ENCODE results near the gene SCYGR4. TPM values are rescaled to one million over a fixed set of nuclear protein-coding genes. Genes with fewer than 3 reads are reported as not detected.

SCYGR4 gene
- polyA plus RNA-seq, 3 donors: not detected

GRCh38 chr2:227582369-227582768 is 34.9 kb upstream of the SCYGR4 start:
- H4K20me1 ChIP-seq (ENCODE audit: insufficient read depth, low read length): no peaks in the 10 kb centered on the region
- no peak overlapping the region for H3K27ac ChIP-seq (ENCODE audit: low read depth in 1 of 2, low read length in 2 of 2)
- intact Hi-C loops (cut with micrococcal nuclease): no loop called here
- H3K4me1 ChIP-seq (ENCODE audit: control insufficient read depth in 1 of 2, insufficient read depth in 2 of 2, low read length in 2 of 2): no peaks in the 10 kb centered on the region
- TF ChIP-seq, protein P1, sequence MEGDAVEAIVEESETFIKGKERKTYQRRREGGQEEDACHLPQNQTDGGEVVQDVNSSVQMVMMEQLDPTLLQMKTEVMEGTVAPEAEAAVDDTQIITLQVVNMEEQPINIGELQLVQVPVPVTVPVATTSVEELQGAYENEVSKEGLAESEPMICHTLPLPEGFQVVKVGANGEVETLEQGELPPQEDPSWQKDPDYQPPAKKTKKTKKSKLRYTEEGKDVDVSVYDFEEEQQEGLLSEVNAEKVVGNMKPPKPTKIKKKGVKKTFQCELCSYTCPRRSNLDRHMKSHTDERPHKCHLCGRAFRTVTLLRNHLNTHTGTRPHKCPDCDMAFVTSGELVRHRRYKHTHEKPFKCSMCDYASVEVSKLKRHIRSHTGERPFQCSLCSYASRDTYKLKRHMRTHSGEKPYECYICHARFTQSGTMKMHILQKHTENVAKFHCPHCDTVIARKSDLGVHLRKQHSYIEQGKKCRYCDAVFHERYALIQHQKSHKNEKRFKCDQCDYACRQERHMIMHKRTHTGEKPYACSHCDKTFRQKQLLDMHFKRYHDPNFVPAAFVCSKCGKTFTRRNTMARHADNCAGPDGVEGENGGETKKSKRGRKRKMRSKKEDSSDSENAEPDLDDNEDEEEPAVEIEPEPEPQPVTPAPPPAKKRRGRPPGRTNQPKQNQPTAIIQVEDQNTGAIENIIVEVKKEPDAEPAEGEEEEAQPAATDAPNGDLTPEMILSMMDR (IDR thresholded peaks at IDR 0.05): no peak
- H2AFZ ChIP-seq (ENCODE audit: insufficient read depth, low read depth, low read length, poor library complexity, severe bottlenecking): no peak overlapping the region
- no peak overlapping the region for H3K4me2 ChIP-seq (replicated peaks; ENCODE audit: extremely low read depth, low read length, poor library complexity, severe bottlenecking)
- no peaks in the 10 kb centered on the region for H3K27me3 ChIP-seq (ENCODE audit: control insufficient read depth in 2 of 2, insufficient read depth in 2 of 2, low read length in 2 of 2)
- Mint-ChIP-seq H3K36me3 (no peaks in the 10 kb centered on the region), H3K4me3 (no peak overlapping the region), H3K9me3 (peaks cover 8 to 17% (median 14%) of the 10 kb centered on the region in 7 donors), H3K4me1 (no peaks in the 10 kb centered on the region), H3K27ac (no peak overlapping the region), H3K27me3 (ENCODE audit: low read depth in 3 of 3) (peaks cover 3 to 7% (median 4%) of the 10 kb centered on the region in 3 donors)
- no peak overlapping the region for H3K4me3 ChIP-seq (replicated peaks in 1 of 3; ENCODE audit: low read depth in 2 of 3, low read length in 3 of 3)
- H3K79me2 ChIP-seq (ENCODE audit: insufficient read depth, low read length): no peaks in the 10 kb centered on the region
- no peak overlapping the region for H3K9ac ChIP-seq (ENCODE audit: insufficient read depth, low read length, poor library complexity, severe bottlenecking)
- no peaks in the 10 kb centered on the region for H3K36me3 ChIP-seq (replicated peaks in 1 of 2; ENCODE audit: control insufficient read depth in 1 of 2, insufficient read depth in 2 of 2, low read length in 2 of 2)
- no peak for DNase-seq
- H3K9me3 ChIP-seq (replicated peaks in 1 of 2; ENCODE audit: control insufficient read depth in 1 of 2, insufficient read depth in 1 of 2, low read length in 2 of 2): peaks cover 12 to 13% of the 10 kb centered on the region in 2 donors

DNA sequence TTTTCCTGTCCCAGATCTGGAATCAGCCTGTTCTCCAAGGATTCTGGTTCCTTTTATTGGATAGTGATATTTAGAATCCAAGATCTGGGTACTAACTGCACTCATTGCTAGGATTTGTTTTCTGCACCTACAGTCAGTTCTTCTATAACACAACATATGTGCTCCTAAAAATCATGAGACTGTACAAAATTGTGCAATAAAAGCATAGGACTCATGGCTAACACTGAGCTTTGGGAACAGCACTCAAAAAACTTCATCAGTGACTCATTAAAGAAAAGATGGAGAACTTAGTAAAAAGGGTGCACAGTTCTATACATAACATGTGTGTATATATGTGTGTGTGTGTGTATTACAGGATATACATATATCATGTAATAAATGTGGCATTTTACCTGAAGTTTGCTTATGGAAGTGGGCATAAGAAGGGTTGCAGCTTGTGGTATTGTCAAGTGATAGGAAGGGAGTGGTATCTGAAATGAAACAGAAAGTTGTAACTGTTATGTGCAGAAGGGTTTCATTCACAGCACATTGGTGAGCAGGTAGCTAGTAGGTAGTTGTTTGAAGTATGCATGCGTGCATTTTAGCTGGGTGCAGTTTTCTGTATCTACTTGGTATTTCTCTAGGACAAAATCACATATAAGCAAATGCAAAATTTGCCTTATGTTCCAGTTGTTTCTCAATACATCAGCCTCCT is 24.5 kb upstream of the SCYGR4 start:
- Histone ChIP-seq H3K4me3 (replicated peaks in 1 of 3; ENCODE audit: low read depth in 2 of 3, low read length in 3 of 3) (no peak overlapping the region), H3K9me3 (replicated peaks in 1 of 2; ENCODE audit: control insufficient read depth in 1 of 2, insufficient read depth in 1 of 2, low read length in 2 of 2) (no peaks in the 10 kb centered on the region), H3K27me3 (ENCODE audit: control insufficient read depth in 2 of 2, insufficient read depth in 2 of 2, low read length in 2 of 2) (peaks cover 0 to 16% of the 10 kb centered on the region in 2 donors), H3K36me3 (replicated peaks in 1 of 2; ENCODE audit: control insufficient read depth in 1 of 2, insufficient read depth in 2 of 2, low read length in 2 of 2) (no peaks in the 10 kb centered on the region), H3K4me1 (ENCODE audit: control insufficient read depth in 1 of 2, insufficient read depth in 2 of 2, low read length in 2 of 2) (no peaks in the 10 kb centered on the region), H3K9ac (ENCODE audit: insufficient read depth, low read length, poor library complexity, severe bottlenecking) (no peak overlapping the region), H3K27ac (ENCODE audit: low read depth in 1 of 2, low read length in 2 of 2) (no peak overlapping the region), H4K20me1 (ENCODE audit: insufficient read depth, low read length) (no peaks in the 10 kb centered on the region), H3K4me2 (replicated peaks; ENCODE audit: extremely low read depth, low read length, poor library complexity, severe bottlenecking) (no peak overlapping the region), H3K79me2 (ENCODE audit: insufficient read depth, low read length) (no peaks in the 10 kb centered on the region), H2AFZ (ENCODE audit: insufficient read depth, low read depth, low read length, poor library complexity, severe bottlenecking) (no peak overlapping the region)
- no peaks in the 10 kb centered on the region for H3K36me3 Mint-ChIP-seq
- peaks cover 16 to 20% (median 19%) of the 10 kb centered on the region in 3 donors for H3K27me3 Mint-ChIP-seq (ENCODE audit: low read depth in 3 of 3)
- no peak overlapping the region for H3K4me3 Mint-ChIP-seq
- TF ChIP-seq, protein P1 (IDR thresholded peaks at IDR 0.05): no peak
- no peaks in the 10 kb centered on the region for H3K4me1 Mint-ChIP-seq
- no peak for DNase-seq
- intact Hi-C loops (cut with micrococcal nuclease): no loop called here
- no peak overlapping the region for H3K27ac Mint-ChIP-seq
- H3K9me3 Mint-ChIP-seq: peaks cover 1 to 5% (median 4%) of the 10 kb centered on the region in 7 donors
- WGBS (ENCODE audit: insufficient coverage): no CpG with 5 or more reads among the region's 1 CpG
